NCI-H1092 treated with DMSO at 0.1 percent for 48 hours (cell line): ENCODE data around the gene FASN.
A peak's percentile ranks its signal among the peaks of the same experiment; 100 is the strongest.

Experiments
- DNase-seq: peaks from one replicate; lab custom pipeline; 2025; lab: John Stamatoyannopoulos, UW

FASN gene

GRCh38 chr17:82055965-82056728 lies 41.9 kb downstream of the FASN start:
- DNase-seq: no peak

- DNase-seq: no peak
These were observed 42.7 kb downstream of the FASN start for GRCh38 chr17:82055023-82055964.

GRCh38 chr17:82054351-82055022 lies 43.5 kb downstream of the FASN start:
- DNase-seq: no peak

GRCh38 chr17:82053556-82054263 lies 44.3 kb downstream of the FASN start:
- no peak for DNase-seq

GRCh38 chr17:82053130-82053529 lies 44.9 kb downstream of the FASN start:
- no peak for DNase-seq

- DNase-seq: no peak
These were observed 45.4 kb downstream of the FASN start for GRCh38 chr17:82052638-82053059.

- DNase-seq: peak; percentile 67
These were observed 46.0 kb downstream of the FASN start, which contains the start of the genes GPS1 and RFNG for GRCh38 chr17:82051776-82052637. TSS of gene GPS1 (plus strand) at chr17:82051898. CDS start at chr17:82051932, 34 bp downstream. TSS of gene RFNG (minus strand) at chr17:82051811. CDS start at chr17:82051766, 45 bp downstream.

- DNase-seq: no peak
These were observed 47.0 kb downstream of the FASN start for GRCh38 chr17:82050761-82051641.

GRCh38 chr17:82050152-82050760 lies 47.8 kb downstream of the FASN start:
- no peak for DNase-seq

- DNase-seq: no peak
These were observed 48.5 kb downstream of the FASN start for GRCh38 chr17:82049521-82049971.

- DNase-seq: no peak
These were observed 48.9 kb downstream of the FASN start for GRCh38 chr17:82049106-82049505.

GRCh38 chr17:82048571-82048971 lies 49.5 kb downstream of the FASN start:
- DNase-seq: no peak

GRCh38 chr17:82047914-82048570 lies 50.0 kb downstream of the FASN start:
- no peak for DNase-seq

- DNase-seq: no peak
These were observed 50.7 kb downstream of the FASN start for GRCh38 chr17:82047379-82047778.

- no peak for DNase-seq
These were observed 51.1 kb downstream of the FASN start for GRCh38 chr17:82046903-82047302.

GRCh38 chr17:82045936-82046484 lies 52.0 kb downstream of the FASN start:
- DNase-seq: no peak

- no peak for DNase-seq
These were observed 54.5 kb downstream of the FASN start for GRCh38 chr17:82043507-82043906.

- DNase-seq: no peak
These were observed 55.4 kb downstream of the FASN start for GRCh38 chr17:82042649-82043048.
